ENCODE measurements around the gene HSPBAP1. TPM values are rescaled to one million over a fixed set of nuclear protein-coding genes. Genes with fewer than 3 reads are reported as not detected.

Gene HSPBAP1
- total and polyA plus RNA-seq, 11 donors: 2.6 to 6.4 (median 3.7) TPM

DNA sequence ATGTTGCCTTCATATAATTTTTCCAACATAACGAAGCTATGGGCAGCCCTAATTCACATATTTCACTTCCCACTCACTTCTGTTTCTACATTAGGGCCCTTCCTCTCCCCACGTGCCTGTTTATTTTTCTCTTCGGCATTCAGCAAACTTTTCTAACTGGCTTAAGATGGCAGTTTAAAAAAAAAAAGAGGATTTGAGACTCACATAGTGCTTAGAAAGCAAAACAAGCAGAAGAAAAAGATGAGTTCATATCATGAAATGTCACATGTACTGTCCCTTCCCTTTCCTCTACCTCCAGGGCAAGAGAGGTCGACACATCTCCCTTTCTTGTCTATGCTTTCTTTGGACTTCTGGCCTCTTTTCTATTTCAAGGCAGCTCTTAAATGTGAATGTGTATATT lies 31.8 kb upstream of the HSPBAP1 start:
- H3K27ac ChIP-seq: peak overlapping the region in 2 of 12 donors; percentile 8 to 79
- peaks cover 0 to 38% (median 9%) of the 10 kb centered on the region in 9 donors for H3K36me3 ChIP-seq
- 83 to 92% (median 87%) methylated on average over 4 of the region's 4 CpGs for WGBS, 4 donors

DNA sequence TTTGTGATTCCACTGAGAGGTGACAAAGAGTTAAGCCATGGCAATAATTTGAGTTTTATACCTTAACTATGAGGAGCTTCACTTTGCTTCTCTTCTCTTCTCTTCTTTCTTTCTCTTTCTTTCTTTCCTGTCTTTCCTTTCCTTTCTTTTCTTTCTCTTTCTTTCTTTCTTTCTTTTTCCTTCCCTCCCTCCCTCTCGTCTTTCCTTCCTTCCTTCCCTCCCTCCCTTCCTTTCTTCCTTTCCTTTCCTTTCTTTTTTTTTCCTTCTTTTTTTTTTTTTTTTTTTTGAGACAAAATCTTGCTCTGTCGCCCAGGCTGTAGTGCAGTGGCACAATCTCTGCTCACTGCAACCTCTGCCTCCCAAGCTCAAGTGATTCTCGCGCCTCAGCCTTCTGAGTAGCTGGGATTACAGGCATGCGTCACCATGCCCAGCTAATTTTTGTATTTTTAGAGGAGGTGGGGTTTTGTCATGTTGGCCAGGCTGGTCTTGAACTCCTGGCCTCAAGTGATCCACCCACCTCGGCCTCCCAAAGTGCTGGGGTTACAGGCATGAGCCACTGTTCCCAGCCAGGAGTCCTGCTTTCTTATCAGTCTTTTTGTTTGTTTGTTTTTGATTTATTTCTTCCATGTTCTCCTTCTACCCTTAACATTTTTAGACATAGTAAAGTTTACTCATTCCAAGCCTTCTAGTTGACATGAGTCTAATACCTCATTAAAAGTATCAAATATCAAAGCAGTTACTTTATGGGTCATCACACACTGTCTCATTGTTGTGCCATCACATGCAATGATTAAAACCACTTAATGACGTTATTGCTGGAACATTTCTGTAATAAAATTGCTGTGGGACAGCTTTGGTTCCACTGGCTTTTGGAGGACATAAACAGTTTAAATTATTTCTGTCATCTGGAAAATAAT lies 31.1 kb upstream of the HSPBAP1 start:
- intact Hi-C loops (cut with DNase I): no loop called here

More for the DNA sequence above, 31.8 kb upstream of the HSPBAP1 start:
- TF ChIP-seq POLR2A (IDR thresholded peaks at IDR 0.05): no peak
- TF ChIP-seq, protein P1, sequence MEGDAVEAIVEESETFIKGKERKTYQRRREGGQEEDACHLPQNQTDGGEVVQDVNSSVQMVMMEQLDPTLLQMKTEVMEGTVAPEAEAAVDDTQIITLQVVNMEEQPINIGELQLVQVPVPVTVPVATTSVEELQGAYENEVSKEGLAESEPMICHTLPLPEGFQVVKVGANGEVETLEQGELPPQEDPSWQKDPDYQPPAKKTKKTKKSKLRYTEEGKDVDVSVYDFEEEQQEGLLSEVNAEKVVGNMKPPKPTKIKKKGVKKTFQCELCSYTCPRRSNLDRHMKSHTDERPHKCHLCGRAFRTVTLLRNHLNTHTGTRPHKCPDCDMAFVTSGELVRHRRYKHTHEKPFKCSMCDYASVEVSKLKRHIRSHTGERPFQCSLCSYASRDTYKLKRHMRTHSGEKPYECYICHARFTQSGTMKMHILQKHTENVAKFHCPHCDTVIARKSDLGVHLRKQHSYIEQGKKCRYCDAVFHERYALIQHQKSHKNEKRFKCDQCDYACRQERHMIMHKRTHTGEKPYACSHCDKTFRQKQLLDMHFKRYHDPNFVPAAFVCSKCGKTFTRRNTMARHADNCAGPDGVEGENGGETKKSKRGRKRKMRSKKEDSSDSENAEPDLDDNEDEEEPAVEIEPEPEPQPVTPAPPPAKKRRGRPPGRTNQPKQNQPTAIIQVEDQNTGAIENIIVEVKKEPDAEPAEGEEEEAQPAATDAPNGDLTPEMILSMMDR (IDR thresholded peaks at IDR 0.05): no peak
- peak in 2 of 4 donors; percentile 39 to 42 for ATAC-seq
- Histone ChIP-seq H3K4me3 (no peak overlapping the region), H3K27me3 (no peaks in the 10 kb centered on the region), H3K4me1 (peaks cover 0 to 23% (median 0%) of the 10 kb centered on the region in 12 donors), H3K9me3 (no peaks in the 10 kb centered on the region)
- intact Hi-C loops (cut with DNase I): no loop called here
- no peak for DNase-seq

DNA sequence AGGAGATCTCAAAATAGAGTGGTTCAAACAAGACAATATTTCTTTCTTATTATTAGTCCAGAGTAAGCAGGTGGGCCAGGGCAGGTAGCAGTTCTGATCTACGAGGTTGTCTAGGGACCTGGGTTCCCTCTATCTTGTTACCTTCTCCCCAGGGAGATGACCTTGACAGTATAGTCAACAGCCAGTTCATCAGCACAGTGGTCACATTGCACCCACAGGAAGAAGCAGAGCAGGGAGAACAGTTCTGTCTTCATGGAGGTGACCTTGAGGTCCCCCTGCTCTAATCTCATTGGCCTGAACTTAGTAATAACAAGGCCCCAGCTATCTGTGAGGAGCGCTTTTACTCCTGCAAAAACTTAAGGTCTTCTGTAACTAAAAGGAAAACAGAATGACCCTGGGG lies 23.0 kb upstream of the HSPBAP1 start:
- no peaks in the 10 kb centered on the region for H3K9me3 ChIP-seq
- TF ChIP-seq, protein P1 (IDR thresholded peaks at IDR 0.05): no peak
- TF ChIP-seq POLR2A (IDR thresholded peaks at IDR 0.05): no peak
- DNase-seq (no peak), ATAC-seq (no peak)
- H3K27ac ChIP-seq: no peak overlapping the region
- H3K4me3 ChIP-seq: no peak overlapping the region
- 74 to 89% (median 86%) methylated on average over 2 of the region's 2 CpGs for WGBS, 4 donors
- H3K27me3 ChIP-seq: no peaks in the 10 kb centered on the region
- H3K4me1 ChIP-seq: peaks cover 0 to 4% (median 0%) of the 10 kb centered on the region in 12 donors
- H3K36me3 ChIP-seq: peaks cover 0 to 15% (median 5%) of the 10 kb centered on the region in 9 donors
- intact Hi-C loops (cut with DNase I): no loop called here

More for the DNA sequence above, 31.1 kb upstream of the HSPBAP1 start:
- DNase-seq (no peak), ATAC-seq (no peak)
- Histone ChIP-seq H3K4me3 (no peak overlapping the region), H3K36me3 (peaks cover 0 to 37% (median 9%) of the 10 kb centered on the region in 9 donors), H3K9me3 (no peaks in the 10 kb centered on the region), H3K4me1 (peaks cover 0 to 23% (median 0%) of the 10 kb centered on the region in 12 donors), H3K27me3 (no peaks in the 10 kb centered on the region), H3K27ac (peak overlapping the region in 2 of 12 donors; percentile 8 to 79)
- 90 to 95% (median 93%) methylated on average over 7 of the region's 7 CpGs for WGBS, 4 donors
- no peak for TF ChIP-seq POLR2A (IDR thresholded peaks at IDR 0.05)
- TF ChIP-seq, protein P1 (IDR thresholded peaks at IDR 0.05): no peak

DNA sequence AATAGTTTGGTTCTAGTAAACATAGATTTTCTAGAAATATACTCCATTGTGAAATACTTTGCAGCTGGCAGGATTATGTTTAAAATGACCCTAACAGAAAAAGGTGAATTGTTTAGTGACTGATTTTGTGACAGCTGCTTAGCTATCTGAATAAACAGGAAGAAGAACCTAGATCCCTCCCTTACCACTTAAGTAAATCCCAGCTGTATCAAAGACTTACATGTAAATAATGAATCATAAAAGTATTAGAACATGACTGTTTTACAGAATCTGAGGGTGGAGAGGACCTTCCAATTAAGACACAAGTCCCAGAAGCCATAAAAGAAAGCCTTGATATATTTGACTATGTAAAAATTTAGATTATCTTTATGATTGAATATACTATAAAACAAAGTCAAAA lies 17.1 kb upstream of the HSPBAP1 start:
- no peak for ATAC-seq
- intact Hi-C loops (cut with DNase I): no loop called here

More for the DNA sequence above, 17.1 kb upstream of the HSPBAP1 start:
- H3K27ac ChIP-seq: no peak overlapping the region
- no peaks in the 10 kb centered on the region for H3K27me3 ChIP-seq
- H3K36me3 ChIP-seq: peaks cover 0 to 53% (median 20%) of the 10 kb centered on the region in 9 donors
- no peak for DNase-seq
- H3K4me3 ChIP-seq: no peak overlapping the region
- no peaks in the 10 kb centered on the region for H3K4me1 ChIP-seq
- H3K9me3 ChIP-seq: no peaks in the 10 kb centered on the region
- TF ChIP-seq, protein P1 (IDR thresholded peaks at IDR 0.05): no peak
- no peak for TF ChIP-seq POLR2A (IDR thresholded peaks at IDR 0.05)

Measured in heart left ventricle (tissue), 16 donors.